IMR-90 (cell line): ENCODE results near the gene GDPD1. TPM values are rescaled to one million over a fixed set of nuclear protein-coding genes. Genes with fewer than 3 reads are reported as not detected.

Experiments used
- ATAC-seq: fragments of 200-7000 bp; cut with Tn5 transposase; 2 replicates; pipeline ENCODE4 v1.9.1; 2020; ENCODE audit warnings: low read depth, mild to moderate bottlenecking, moderate library complexity
- BruUV-seq: library from RNA; stranded (reverse); fragments of 400-500 nt; replicated peaks from 2 replicates; lab custom pipeline; 2021; lab: Mats Ljungman, UMichigan
- CTCF ChIA-PET: fragments of 300-600 bp; formaldehyde crosslinking; extraction: SDS; loops from one replicate; lab custom pipeline; 2021; ENCODE audit warnings: antibody characterized with exemption; lab: Yijun Ruan, JAX
- POLR2A ChIA-PET: fragments of 300-600 bp; sonication (Branson Sonifier 250); formaldehyde crosslinking; loops from one replicate; lab custom pipeline; 2022; ENCODE audit warnings: antibody characterized with exemption; ENCODE audit not compliant: unreplicated experiment; lab: Charles Lee
- DNase-seq: peaks from one replicate; pipeline ENCODE4 v3.0.0; 2013
- H2AFZ ChIP-seq: replicated peaks from 2 replicates; pipeline ENCODE3; 2013; ENCODE audit warnings: low read length, mild to moderate bottlenecking; ENCODE audit not compliant: poor library complexity
- H2AK5ac ChIP-seq: 2 replicates; pipeline ENCODE4 v1.6.1; 2013; ENCODE audit warnings: low read depth, low read length, inconsistent platforms
- H2AK9ac ChIP-seq: replicated peaks from 2 replicates; pipeline ENCODE3; 2013; ENCODE audit warnings: mild to moderate bottlenecking, low read depth, low read length, moderate library complexity; ENCODE audit not compliant: poor library complexity
- H2BK120ac ChIP-seq: 2 replicates; pipeline ENCODE4 v1.6.1; 2013; ENCODE audit warnings: low read depth, low read length, inconsistent platforms
- H2BK15ac ChIP-seq: 3 replicates; pipeline ENCODE4 v1.6.1; 2013; ENCODE audit warnings: low read depth, low read length, inconsistent platforms
- H2BK20ac ChIP-seq: 2 replicates; pipeline ENCODE4 v1.6.1; 2013; ENCODE audit warnings: low read depth, mild to moderate bottlenecking, inconsistent platforms, low read length, moderate library complexity
- H2BK5ac ChIP-seq: 2 replicates; pipeline ENCODE4 v1.6.1; 2013; ENCODE audit warnings: mild to moderate bottlenecking, low read depth, low read length, inconsistent platforms; ENCODE audit not compliant: poor library complexity, severe bottlenecking
- H3K14ac ChIP-seq: replicated peaks from 2 replicates; pipeline ENCODE4 v1.6.1; 2013; ENCODE audit warnings: low read depth, low read length, inconsistent platforms
- H3K18ac ChIP-seq: 2 replicates; pipeline ENCODE4 v1.6.1; 2013; ENCODE audit warnings: low read depth, low read length, control low read depth
- H3K23ac ChIP-seq: 2 replicates; pipeline ENCODE4 v1.6.1; 2013; ENCODE audit warnings: low read depth, low read length, inconsistent platforms
- H3K27ac ChIP-seq: 2 replicates; pipeline ENCODE4 v1.5.1; 2013; ENCODE audit warnings: mild to moderate bottlenecking, control low read depth, low read length; ENCODE audit not compliant: insufficient read depth
- H3K27me3 ChIP-seq: 2 replicates; pipeline ENCODE4 v1.6.1; 2013; ENCODE audit warnings: low read length; ENCODE audit not compliant: control insufficient read depth, insufficient read depth
- H3K36me3 ChIP-seq: 2 replicates; pipeline ENCODE4 v1.6.1; 2013; ENCODE audit warnings: low read length, mixed read lengths; ENCODE audit not compliant: control insufficient read depth, insufficient read depth
- H3K4ac ChIP-seq: 2 replicates; pipeline ENCODE4 v1.6.1; 2013; ENCODE audit warnings: low read depth, low read length, inconsistent platforms
- H3K4me1 ChIP-seq: 2 replicates; pipeline ENCODE4 v1.6.1; 2013; ENCODE audit warnings: low read length, mixed read lengths; ENCODE audit not compliant: control insufficient read depth, insufficient read depth
- H3K4me2 ChIP-seq: 2 replicates; pipeline ENCODE4 v1.6.1; 2013; ENCODE audit warnings: low read depth, mild to moderate bottlenecking, control low read depth, low read length, moderate library complexity
- H3K4me3 ChIP-seq: 2 replicates; pipeline ENCODE4 v1.5.1; 2013; ENCODE audit warnings: low read depth, mild to moderate bottlenecking, control low read depth, low read length, moderate library complexity; ENCODE audit not compliant: insufficient read depth
- H3K56ac ChIP-seq: 2 replicates; pipeline ENCODE4 v1.6.1; 2013; ENCODE audit warnings: low read length, inconsistent platforms; ENCODE audit not compliant: insufficient read depth; ENCODE audit errors: extremely low read depth
- H3K79me1 ChIP-seq, 2 experiments: 2 replicates each; pipeline ENCODE4 v1.6.1; 2013; ENCODE audit warnings: low read length in 2 of 2, inconsistent platforms in 1 of 2, low read depth in 1 of 2
- H3K9ac ChIP-seq: 2 replicates; pipeline ENCODE4 v1.6.1; 2013; ENCODE audit warnings: low read depth, low read length, control low read depth
- H3K9me1 ChIP-seq: 2 replicates; pipeline ENCODE4 v1.6.1; 2013; ENCODE audit warnings: low read length, inconsistent platforms; ENCODE audit not compliant: insufficient read depth
- H3K9me3 ChIP-seq: 2 replicates; pipeline ENCODE4 v1.6.1; 2013; ENCODE audit warnings: low read length; ENCODE audit not compliant: control insufficient read depth, insufficient read depth
- H4K20me1 ChIP-seq: 2 replicates; pipeline ENCODE4 v1.6.1; 2013; ENCODE audit warnings: low read length, inconsistent platforms; ENCODE audit not compliant: insufficient read depth
- H4K5ac ChIP-seq: 2 replicates; pipeline ENCODE4 v1.6.1; 2013; ENCODE audit warnings: mild to moderate bottlenecking, low read depth, low read length, control low read depth
- H4K8ac ChIP-seq, 2 experiments: 2 replicates each; pipeline ENCODE4 v1.6.1; 2013; ENCODE audit warnings: low read depth in 2 of 2, low read length in 2 of 2, control low read depth in 1 of 2, inconsistent platforms in 1 of 2
- H4K91ac ChIP-seq: 2 replicates; pipeline ENCODE4 v1.6.1; 2013; ENCODE audit warnings: low read depth, low read length, inconsistent platforms; ENCODE audit not compliant: insufficient read depth
- BHLHE40 ChIP-seq: fragments of 150-350 bp; IDR thresholded peaks from 2 replicates; pipeline ENCODE4 v1.6.1; 2016; ENCODE audit warnings: mild to moderate bottlenecking, low read depth, low read length
- CEBPB ChIP-seq: IDR thresholded peaks from 2 replicates; pipeline ENCODE4 v1.6.1; 2012; ENCODE audit warnings: low read depth, low read length, improper control_type of control experiment
- CHD1 ChIP-seq: IDR thresholded peaks from 2 replicates; pipeline ENCODE4 v1.6.1; 2012; ENCODE audit warnings: low read depth, low read length, improper control_type of control experiment
- CTCF ChIP-seq: conservative IDR thresholded peaks from 2 replicates; pipeline ENCODE4 v1.5.1; 2012; ENCODE audit warnings: mild to moderate bottlenecking, low read depth, low read length, improper control_type of control experiment
- ELK1 ChIP-seq: fragments of 150-350 bp; IDR thresholded peaks from 2 replicates; pipeline ENCODE4 v1.6.1; 2016; ENCODE audit warnings: low read depth, mild to moderate bottlenecking, low read length, moderate library complexity, borderline replicate concordance
- FOS ChIP-seq: fragments of 150-350 bp; IDR thresholded peaks from 2 replicates; pipeline ENCODE4 v1.6.1; 2016; ENCODE audit warnings: low read depth, low read length
- MAFK ChIP-seq: IDR thresholded peaks from 2 replicates; pipeline ENCODE4 v1.6.1; 2012; ENCODE audit warnings: low read depth, low read length, improper control_type of control experiment
- MAZ ChIP-seq: IDR thresholded peaks from 2 replicates; pipeline ENCODE4 v1.6.1; 2012; ENCODE audit warnings: low read depth, mild to moderate bottlenecking, low read length, improper control_type of control experiment, moderate library complexity, borderline replicate concordance
- MXI1 ChIP-seq: IDR thresholded peaks from 2 replicates; pipeline ENCODE4 v1.6.1; 2012; ENCODE audit warnings: low read depth, mild to moderate bottlenecking, low read length, moderate library complexity, borderline replicate concordance
- NFE2L2 ChIP-seq: fragments of 150-350 bp; IDR thresholded peaks from 2 replicates; pipeline ENCODE4 v1.6.1; 2016; ENCODE audit warnings: low read depth, mild to moderate bottlenecking, low read length
- POLR2A ChIP-seq: IDR thresholded peaks from 2 replicates; pipeline ENCODE4 v1.6.1; 2012; ENCODE audit warnings: mild to moderate bottlenecking, low read depth, low read length
- RAD21 ChIP-seq: IDR thresholded peaks from 2 replicates; pipeline ENCODE4 v1.6.1; 2012; ENCODE audit warnings: low read length, improper control_type of control experiment
- RCOR1 ChIP-seq: IDR thresholded peaks from 2 replicates; pipeline ENCODE4 v1.6.1; 2012; ENCODE audit warnings: mild to moderate bottlenecking, low read length, improper control_type of control experiment; ENCODE audit not compliant: insufficient replicate concordance
- RFX5 ChIP-seq: IDR thresholded peaks from 2 replicates; pipeline ENCODE4 v1.8.0; 2012; ENCODE audit warnings: low read depth, mild to moderate bottlenecking, low read length, moderate library complexity
- SMC3 ChIP-seq: fragments of 150-350 bp; IDR thresholded peaks from 2 replicates; pipeline ENCODE4 v1.6.1; 2016; ENCODE audit warnings: low read depth, mild to moderate bottlenecking, antibody characterized with exemption, low read length, moderate library complexity
- USF2 ChIP-seq: fragments of 150-350 bp; IDR thresholded peaks from 2 replicates; pipeline ENCODE4 v1.6.1; 2017; ENCODE audit warnings: mild to moderate bottlenecking, antibody characterized with exemption, low read length, low read depth
- WGBS, 2 experiments: methylation state at CpG; one replicate each; pipeline versions ENCODE4 v1.1.5 to v1.1.7; 2013; ENCODE audit warnings: missing lambda C conversion rate in 2 of 2; ENCODE audit not compliant: insufficient read length in 1 of 2; ENCODE audit errors: extremely low coverage in 2 of 2; 5-methylcytosine and 5-hydroxymethylcytosine counted together
- dilution Hi-C: fragments of 300-500 bp; cut with HindIII; formaldehyde crosslinking; loops from one replicate; pipeline ENCODE4 v1.14.3; 2018; ENCODE audit warnings: low sequenced_read_pairs; ENCODE audit not compliant: unreplicated experiment
- in situ Hi-C: fragments of 300-500 bp; cut with MboI; formaldehyde crosslinking; loops from 3 replicates; pipeline ENCODE4 v1.14.3; 2019; ENCODE audit warnings: low sequenced_read_pairs, inconsistent platforms, mixed read lengths
- intact Hi-C: fragments of 100-400 bp; cut with micrococcal nuclease; formaldehyde crosslinking; loops from 2 replicates; pipeline ENCODE4 v1.10.0; 2022
- polyA plus RNA-seq, 3 experiments: library from polyadenylated mRNA; depleted of rRNA; stranded (reverse); fragments of >200 nt; gene quantifications; 2 replicates each; pipeline ENCODE4 v1.2.3, GENCODE V29; 2012; ENCODE audit warnings: low replicate concordance in 1 of 3
- total RNA-seq: library from RNA; depleted of rRNA; stranded (reverse); fragments of >200 nt; gene quantifications from 2 replicates; pipeline ENCODE4 v1.2.3, GENCODE V29; 2012

The GDPD1 gene
- total and polyA plus RNA-seq, 2 of the 4 experiments (the other 2 are of a cell fraction): 0.72 to 0.84 TPM

DNA sequence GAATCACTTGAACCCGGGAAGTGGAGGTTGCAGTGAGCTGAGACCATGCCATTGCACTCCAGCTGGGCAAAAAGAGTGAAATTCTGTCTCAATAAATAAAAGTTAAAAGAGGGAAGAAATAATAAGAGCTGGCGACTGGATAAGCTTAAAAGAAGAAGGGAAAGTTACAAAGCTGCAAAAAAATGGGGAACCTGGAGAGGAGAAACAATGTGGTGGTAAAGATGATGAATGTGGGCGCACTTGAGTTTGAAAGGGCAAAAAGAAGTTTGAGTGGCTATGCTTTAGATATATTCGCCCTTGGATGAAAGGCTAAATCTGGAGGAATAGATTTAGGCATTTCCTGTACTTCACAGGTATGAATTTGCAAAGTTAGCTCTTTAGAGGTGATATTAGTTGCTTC lies 58.1 kb downstream of the GDPD1 start:
- DNase-seq: no peak
- Histone ChIP-seq H4K5ac (no peak overlapping the region), H2AK9ac (no peak overlapping the region), H3K14ac (no peak overlapping the region), H3K27me3 (no peaks in the 10 kb centered on the region; the same call in 1 of the 2 replicates), H4K91ac (no peak overlapping the region), H2BK120ac (no peak overlapping the region), H3K79me1 (no peaks in the 10 kb centered on the region), H3K9ac (no peak overlapping the region), H2BK15ac (no peak overlapping the region), H3K36me3 (no peaks in the 10 kb centered on the region), H4K20me1 (no peaks in the 10 kb centered on the region), H2AFZ (no peak overlapping the region), H3K23ac (no peak overlapping the region), H2BK5ac (no peak overlapping the region), H2AK5ac (no peak overlapping the region), H3K4me3 (no peak overlapping the region), H3K4me2 (no peak overlapping the region), H3K4me1 (no peaks in the 10 kb centered on the region), H3K9me1 (no peaks in the 10 kb centered on the region), H3K4ac (no peak overlapping the region), H4K8ac (no peak overlapping the region), H3K27ac (no peak overlapping the region), H3K18ac (no peak overlapping the region), H2BK20ac (no peak overlapping the region), H3K9me3 (no peaks in the 10 kb centered on the region), H3K56ac (no peak overlapping the region)
- ATAC-seq: no peak
- dilution Hi-C loops (no loop called here), in situ Hi-C loops (no loop called here), intact Hi-C loops (no loop called here)
- WGBS, 2 experiments: 67% methylated on average over 3 of the region's 4 CpGs; no CpG with 5 or more reads in 1 of the 2 experiments
- POLR2A ChIA-PET: no interaction called here
- no TSS peak for BruUV-seq
- TF ChIP-seq MAFK: no peak
- TF ChIP-seq CTCF: no peak
- no peak for TF ChIP-seq CEBPB
- no peak for TF ChIP-seq SMC3
- TF ChIP-seq NFE2L2: no peak
- no peak for TF ChIP-seq ELK1
- TF ChIP-seq RAD21: no peak
- no peak for TF ChIP-seq BHLHE40
- TF ChIP-seq POLR2A: no peak
- TF ChIP-seq RCOR1: no peak
- no peak for TF ChIP-seq MAZ
- TF ChIP-seq CHD1: no peak
- no peak for TF ChIP-seq RFX5
- TF ChIP-seq USF2: no peak
- no peak for TF ChIP-seq FOS
- TF ChIP-seq MXI1: no peak
- CTCF ChIA-PET: no interaction called here
